Sigmoid colon (tissue), 4 donors: ENCODE measurements around the gene MMP11.

Source experiments
- CTCF ChIP-seq, 4 experiments: fragments of 450-650 bp in 3 of 4; fragments of 200-600 bp in 1 of 4; IDR thresholded peaks; one replicate each; pipeline ENCODE4 v1.5.1; 2016 to 2019; ENCODE audit warnings: antibody characterized with exemption in 4 of 4, mild to moderate bottlenecking in 3 of 4, moderate library complexity in 2 of 4
- EP300 ChIP-seq, 4 donors: sonication (generic); formaldehyde crosslinking; IDR thresholded peaks; one replicate each; pipeline ENCODE4 v1.6.1; 2017; ENCODE audit warnings: antibody characterized with exemption in 4 of 4
- POLR2A ChIP-seq, 2 donors: fragments of 450-650 bp; IDR thresholded peaks; one replicate each; pipeline ENCODE4 v1.6.1; 2016; ENCODE audit warnings: antibody characterized with exemption in 2 of 2, mild to moderate bottlenecking in 2 of 2, moderate library complexity in 2 of 2
- POLR2AphosphoS5 ChIP-seq, 4 donors: sonication (generic); formaldehyde crosslinking; IDR thresholded peaks; one replicate each; pipeline ENCODE4 v1.6.1; 2017; ENCODE audit warnings: antibody characterized with exemption in 4 of 4

- TF ChIP-seq POLR2A (IDR thresholded peaks at IDR 0.05) (no peak), CTCF (IDR thresholded peaks at IDR 0.05) (no peak), POLR2AphosphoS5 (IDR thresholded peaks at IDR 0.05) (no peak), EP300 (IDR thresholded peaks at IDR 0.05) (no peak)
These were observed 49.5 kb downstream of the MMP11 start for GRCh38 chr22:23822101-23822671.
